AG09319 (cell line): ENCODE measurements around the gene IGFBP1.
A peak's percentile ranks its signal among the peaks of the same experiment; 100 is the strongest.

Experiments
- DNase-seq: peaks from one replicate; pipeline ENCODE4 v3.0.0-alpha.2; 2010; ENCODE audit warnings: low read depth; ENCODE audit errors: extremely low read depth
- TF ChIP-seq, protein P1 (sequence below): IDR thresholded peaks from 2 replicates; pipeline ENCODE4 v1.5.1; 2011; ENCODE audit warnings: low read depth, mild to moderate bottlenecking, inconsistent platforms, low read length, moderate library complexity

IGFBP1 gene

DNA sequence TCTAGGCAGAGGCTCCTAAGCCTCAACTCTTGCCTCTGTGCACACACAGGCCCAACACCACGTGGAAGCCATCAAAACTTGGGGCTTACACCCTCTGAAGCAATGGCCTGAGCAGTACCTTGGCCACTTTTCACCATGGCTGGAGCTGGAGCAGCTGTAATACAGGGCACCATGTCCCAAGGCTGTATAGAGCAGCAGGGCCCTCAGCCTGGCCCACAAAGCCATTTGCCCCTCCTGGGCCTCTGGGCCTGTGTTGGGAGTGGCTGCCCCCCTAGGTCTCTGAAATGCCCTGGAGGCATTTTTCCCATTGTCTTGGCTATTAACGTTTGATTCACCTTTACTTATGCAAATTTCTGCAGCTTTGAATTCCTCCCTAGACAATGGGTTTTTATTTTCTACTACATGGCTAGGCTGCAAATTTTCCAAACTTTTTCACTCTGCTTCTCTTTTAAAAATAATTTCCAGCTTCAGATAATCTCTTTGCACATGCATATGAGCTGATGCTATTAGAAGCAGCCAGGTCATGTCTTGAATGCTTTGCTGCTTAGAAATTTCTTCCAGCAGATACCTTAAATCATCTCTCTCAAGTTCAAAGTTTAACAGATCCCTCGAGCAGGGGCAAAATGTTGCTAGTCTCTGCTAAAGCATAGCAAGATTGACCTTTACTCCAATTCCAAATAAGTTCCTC is 9.7 kb upstream of the IGFBP1 start:
- DNase-seq: no peak
- TF ChIP-seq, protein P1, sequence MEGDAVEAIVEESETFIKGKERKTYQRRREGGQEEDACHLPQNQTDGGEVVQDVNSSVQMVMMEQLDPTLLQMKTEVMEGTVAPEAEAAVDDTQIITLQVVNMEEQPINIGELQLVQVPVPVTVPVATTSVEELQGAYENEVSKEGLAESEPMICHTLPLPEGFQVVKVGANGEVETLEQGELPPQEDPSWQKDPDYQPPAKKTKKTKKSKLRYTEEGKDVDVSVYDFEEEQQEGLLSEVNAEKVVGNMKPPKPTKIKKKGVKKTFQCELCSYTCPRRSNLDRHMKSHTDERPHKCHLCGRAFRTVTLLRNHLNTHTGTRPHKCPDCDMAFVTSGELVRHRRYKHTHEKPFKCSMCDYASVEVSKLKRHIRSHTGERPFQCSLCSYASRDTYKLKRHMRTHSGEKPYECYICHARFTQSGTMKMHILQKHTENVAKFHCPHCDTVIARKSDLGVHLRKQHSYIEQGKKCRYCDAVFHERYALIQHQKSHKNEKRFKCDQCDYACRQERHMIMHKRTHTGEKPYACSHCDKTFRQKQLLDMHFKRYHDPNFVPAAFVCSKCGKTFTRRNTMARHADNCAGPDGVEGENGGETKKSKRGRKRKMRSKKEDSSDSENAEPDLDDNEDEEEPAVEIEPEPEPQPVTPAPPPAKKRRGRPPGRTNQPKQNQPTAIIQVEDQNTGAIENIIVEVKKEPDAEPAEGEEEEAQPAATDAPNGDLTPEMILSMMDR: no peak

DNA sequence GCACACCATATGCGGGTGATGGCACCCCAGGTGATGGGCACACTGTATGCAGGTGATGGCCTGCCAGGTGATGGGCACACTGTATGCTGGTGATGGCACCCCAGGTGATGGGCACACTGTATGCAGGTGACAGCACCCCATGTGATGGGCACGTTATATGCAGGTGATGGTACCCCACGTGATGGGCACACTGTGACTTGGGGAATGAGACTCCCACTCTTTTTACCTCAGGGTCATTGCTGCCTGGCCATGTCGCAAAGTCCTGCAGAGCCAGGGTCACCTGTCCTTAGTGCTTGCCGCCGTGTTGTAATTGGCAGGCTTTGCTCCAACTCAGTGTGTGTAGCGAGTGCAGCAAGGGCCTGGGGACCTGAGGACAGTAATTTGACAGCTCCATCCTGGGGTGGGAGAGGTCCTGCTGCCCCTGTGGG is 7.8 kb upstream of the IGFBP1 start:
- no peak for DNase-seq
- TF ChIP-seq, protein P1: no peak

DNA sequence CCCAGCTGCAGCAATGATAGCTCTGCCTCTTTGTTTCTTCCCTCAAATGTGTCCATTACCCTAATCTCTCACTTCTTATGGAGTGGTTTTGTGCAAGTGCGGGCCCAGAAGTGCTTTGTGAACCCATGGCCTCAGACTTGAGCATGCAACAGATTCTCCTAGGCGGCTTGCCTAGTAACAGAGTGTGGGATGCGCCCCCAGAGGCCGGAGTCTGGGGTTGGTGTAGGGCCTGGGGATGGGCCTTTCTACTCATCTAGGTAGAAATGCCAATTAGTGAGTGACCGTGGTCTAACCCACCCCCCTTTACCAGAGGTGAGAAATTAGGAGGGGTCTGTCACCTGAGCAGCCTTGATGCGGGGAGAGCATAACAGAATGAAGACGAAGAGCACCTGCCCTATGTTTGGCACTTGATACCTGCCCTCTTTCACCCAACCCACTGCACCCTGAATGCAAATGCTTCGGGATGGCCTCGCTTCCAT is 7.0 kb upstream of the IGFBP1 start:
- TF ChIP-seq, protein P1: no peak
- DNase-seq: no peak

DNA sequence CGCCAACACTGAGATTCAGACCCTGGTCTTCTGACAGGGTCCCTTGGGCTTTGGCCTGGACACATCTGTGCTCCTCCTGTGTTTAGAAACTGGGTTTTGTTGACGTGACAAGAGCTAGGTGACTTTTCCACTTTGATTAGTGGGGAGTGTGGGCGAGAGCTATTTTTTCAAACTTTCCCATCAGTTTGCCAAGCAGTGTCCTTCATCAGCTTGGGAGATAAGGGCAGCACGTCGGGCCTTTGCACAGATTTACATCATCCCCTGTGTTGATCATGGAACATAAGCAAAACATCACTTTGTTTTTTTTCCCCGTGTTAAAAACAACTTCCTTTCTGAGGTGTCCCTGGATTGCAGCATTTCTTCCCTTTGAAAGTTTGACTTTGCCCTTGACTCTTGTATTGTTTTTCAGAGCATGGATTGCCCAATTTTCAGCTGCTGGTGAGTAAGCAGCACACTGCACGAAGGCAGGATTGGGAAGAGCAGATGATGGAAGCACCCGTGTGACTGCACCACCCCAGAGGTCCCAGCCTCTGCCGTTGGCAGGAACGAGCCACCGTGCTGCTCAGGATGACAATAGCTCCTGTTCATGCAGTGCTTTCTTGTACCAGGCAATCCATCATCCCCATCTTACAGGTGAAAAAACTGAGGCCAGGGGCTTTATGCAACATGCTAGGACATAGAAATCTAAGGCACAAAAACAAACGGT is 6.4 kb upstream of the IGFBP1 start:
- DNase-seq: peak; percentile 77
- TF ChIP-seq, protein P1: no peak

DNA sequence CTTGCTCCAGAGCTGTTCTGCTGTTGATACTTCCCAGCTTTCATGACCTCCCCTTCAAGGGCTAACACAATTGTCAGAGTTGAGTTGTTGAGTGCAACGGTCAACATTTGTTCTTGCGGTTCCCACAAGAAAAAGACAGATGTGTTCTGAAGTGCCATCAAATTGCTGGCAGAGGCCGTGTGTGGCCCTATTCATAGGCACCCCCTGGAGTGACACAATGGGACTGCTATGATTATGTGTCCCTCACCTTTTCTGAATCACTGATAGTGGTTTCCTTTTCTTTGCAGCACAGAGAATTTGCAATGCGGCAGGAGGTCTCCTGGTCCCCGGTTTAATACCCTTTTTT is 5.8 kb upstream of the IGFBP1 start:
- TF ChIP-seq, protein P1: no peak

DNA sequence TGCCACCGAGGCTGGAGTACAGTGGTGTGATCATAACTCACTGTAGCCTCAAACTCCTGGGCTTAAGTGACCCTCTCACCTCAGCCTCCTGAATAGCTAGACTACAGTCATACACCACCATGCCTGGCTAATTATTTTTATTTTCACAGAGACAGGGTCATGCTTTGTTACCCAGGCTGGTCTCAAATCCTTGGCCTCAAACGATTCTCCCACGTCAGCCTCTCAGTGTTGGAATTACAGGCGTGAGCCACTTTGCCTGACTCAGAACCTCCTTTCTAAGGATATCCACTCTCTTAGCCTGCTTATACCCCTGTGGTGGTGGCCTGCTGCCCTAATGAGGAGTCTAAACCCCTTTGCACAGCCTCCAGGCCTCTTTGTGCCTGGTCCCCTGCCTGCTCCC is 4.2 kb upstream of the IGFBP1 start:
- TF ChIP-seq, protein P1: no peak
- DNase-seq: no peak

More for the DNA sequence above, 5.8 kb upstream of the IGFBP1 start:
- DNase-seq: no peak

DNA sequence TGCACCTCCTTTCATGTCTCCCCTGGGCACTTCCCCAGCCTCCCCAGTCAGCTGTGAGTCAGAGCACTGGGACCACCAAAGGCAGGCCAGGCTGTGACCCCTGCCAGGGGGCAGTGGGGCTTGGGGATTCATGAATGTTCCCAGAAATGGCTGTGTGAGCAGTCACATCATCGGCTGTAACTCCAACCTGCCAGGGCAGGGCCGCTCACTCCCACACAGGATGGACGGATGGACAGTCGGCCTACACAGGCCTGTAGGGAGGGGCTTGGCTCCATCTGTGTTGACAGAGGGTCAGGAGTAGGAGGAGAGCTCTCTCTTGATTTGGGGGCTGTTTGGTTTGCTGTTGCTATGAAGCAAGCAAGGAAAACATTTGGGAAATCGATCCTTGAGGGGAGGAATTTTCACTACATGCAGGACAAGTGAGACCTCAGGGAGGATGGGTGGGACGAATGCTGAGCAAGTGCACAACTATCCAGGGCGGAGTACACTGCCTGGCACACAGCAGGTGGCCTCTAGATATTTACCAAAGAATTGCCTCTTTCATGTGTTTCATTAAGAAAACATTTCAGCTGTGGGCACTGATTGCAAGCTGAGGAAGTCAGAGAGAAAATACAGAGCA is 2.9 kb upstream of the IGFBP1 start:
- DNase-seq: no peak
- TF ChIP-seq, protein P1: no peak
